Heart left ventricle (tissue), 13 donors: ENCODE measurements around the gene ADPRS.

Experiments
- POLR2A ChIP-seq, 2 donors: fragments of 450-650 bp; IDR thresholded peaks; one replicate each; pipeline ENCODE4 v1.6.1; 2017; ENCODE audit warnings: antibody characterized with exemption in 2 of 2, mild to moderate bottlenecking in 2 of 2, moderate library complexity in 2 of 2
- TF ChIP-seq, protein P1 (sequence below), 12 donors: fragments of 200-600 bp; sonication (generic) in 4 of 12; IDR thresholded peaks; one replicate each; pipeline versions ENCODE4 v1.5.0 to v1.8.0; 2018 to 2022; ENCODE audit warnings: antibody characterized with exemption in 12 of 12, mild to moderate bottlenecking in 5 of 12
- donor health status: ischemic (EF 13 %, LVEDD 7.1; RV severe dilation, severe dysfunction).
- donor health status: DM: no; HTN: yes; CAD: no.
- donor health status: DM: no; HTN: no; CAD: no.
- donor health status: ischemic (EF 25% LVEDD 6.9; RV normal size, moderate dysfunction).
- donor health status: ischemic (EF 25% LVEDD 5.7; RV mildly dilated, moderate dysfunction).
- donor health status: ischemic (EF 35%, LVEDD 5.7; RV mildly dilated, moderate dysfunction).
- donor health status: nonischemic (EF 11% LVEDD 7.7; RV severe dilation, severe dysfunction).
- donor health status: DM: yes; HTN: yes; CAD: no.
- donor health status: PGD.
- donor health status: ischemic (EF 29% LVEDD 5.4; RV normal size, mild dysfunction).
- donor health status: nonischemic (EF 23%, LVEDD 6.1; RV moderate dilation, normal function).

- TF ChIP-seq, protein P1, sequence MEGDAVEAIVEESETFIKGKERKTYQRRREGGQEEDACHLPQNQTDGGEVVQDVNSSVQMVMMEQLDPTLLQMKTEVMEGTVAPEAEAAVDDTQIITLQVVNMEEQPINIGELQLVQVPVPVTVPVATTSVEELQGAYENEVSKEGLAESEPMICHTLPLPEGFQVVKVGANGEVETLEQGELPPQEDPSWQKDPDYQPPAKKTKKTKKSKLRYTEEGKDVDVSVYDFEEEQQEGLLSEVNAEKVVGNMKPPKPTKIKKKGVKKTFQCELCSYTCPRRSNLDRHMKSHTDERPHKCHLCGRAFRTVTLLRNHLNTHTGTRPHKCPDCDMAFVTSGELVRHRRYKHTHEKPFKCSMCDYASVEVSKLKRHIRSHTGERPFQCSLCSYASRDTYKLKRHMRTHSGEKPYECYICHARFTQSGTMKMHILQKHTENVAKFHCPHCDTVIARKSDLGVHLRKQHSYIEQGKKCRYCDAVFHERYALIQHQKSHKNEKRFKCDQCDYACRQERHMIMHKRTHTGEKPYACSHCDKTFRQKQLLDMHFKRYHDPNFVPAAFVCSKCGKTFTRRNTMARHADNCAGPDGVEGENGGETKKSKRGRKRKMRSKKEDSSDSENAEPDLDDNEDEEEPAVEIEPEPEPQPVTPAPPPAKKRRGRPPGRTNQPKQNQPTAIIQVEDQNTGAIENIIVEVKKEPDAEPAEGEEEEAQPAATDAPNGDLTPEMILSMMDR (IDR thresholded peaks at IDR 0.05): no peak
- no peak for TF ChIP-seq POLR2A (IDR thresholded peaks at IDR 0.05)
Measured at GRCh38 chr1:36051821-36052220, 36.9 kb upstream of the ADPRS start.
